Osteocyte (in vitro differentiated cells): ENCODE data around the gene BRS3. TPM values are rescaled to one million over a fixed set of nuclear protein-coding genes. Genes with fewer than 3 reads are reported as not detected.
"Not testable (repeated sequence)": the region's sequence is repeated elsewhere in the genome, so short reads cannot be mapped to it uniquely, and the experiment has no call there.

Experiments used
- DNase-seq: peaks from one replicate; pipeline ENCODE4 v3.0.0; 2021; ENCODE audit warnings: mixed read lengths; ENCODE audit not compliant: unreplicated experiment; ENCODE audit errors: extremely low spot score
- H3K27ac Mint-ChIP-seq: one replicate; pipeline ENCODE4 v1.8.0; 2021; ENCODE audit warnings: mild to moderate bottlenecking, mixed read lengths; ENCODE audit not compliant: unreplicated experiment
- H3K27me3 Mint-ChIP-seq: one replicate; pipeline ENCODE4 v1.8.0; 2021; ENCODE audit warnings: mixed read lengths; ENCODE audit not compliant: unreplicated experiment
- H3K36me3 Mint-ChIP-seq: one replicate; pipeline ENCODE4 v1.8.0; 2021; ENCODE audit warnings: mixed read lengths; ENCODE audit not compliant: unreplicated experiment
- H3K4me1 Mint-ChIP-seq: one replicate; pipeline ENCODE4 v1.8.0; 2021; ENCODE audit warnings: mixed read lengths; ENCODE audit not compliant: unreplicated experiment
- H3K4me3 Mint-ChIP-seq: one replicate; pipeline ENCODE4 v1.8.0; 2021; ENCODE audit warnings: mild to moderate bottlenecking, moderate library complexity, mixed read lengths; ENCODE audit not compliant: unreplicated experiment
- H3K9me3 Mint-ChIP-seq: one replicate; pipeline ENCODE4 v1.8.0; 2021; ENCODE audit warnings: mixed read lengths; ENCODE audit not compliant: unreplicated experiment
- CTCF ChIP-seq: fragments of 200-600 bp; sonication (generic); IDR thresholded peaks from 2 replicates; pipeline ENCODE4 v1.5.0; 2021; ENCODE audit warnings: antibody characterized with exemption, mild to moderate bottlenecking, moderate library complexity
- long read RNA-seq: library from polyadenylated mRNA; unstranded; transcript quantifications from one replicate; pipeline ENCODE4 v2.0.0, GENCODE V29; 2021
- total RNA-seq: library from RNA; stranded (reverse); gene quantifications from 2 replicates; pipeline ENCODE4 v1.2.1, GENCODE V29; 2021

The BRS3 gene
- total RNA-seq = not detected in 2 replicates
- long read RNA-seq = 0 reads

GRCh38 chrX:136487647-136488046 is at the start of gene BRS3:
Gene BRS3 (plus strand): TSS chrX:136487947. CDS start chrX:136488115, 168 bp downstream.
- no peaks in the 10 kb centered on the region for H3K9me3 Mint-ChIP-seq
- H3K4me1 Mint-ChIP-seq = no peaks in the 10 kb centered on the region
- TF ChIP-seq CTCF = no peak
- DNase-seq = no peak
- no peak within 1 kb of the TSS for H3K27ac Mint-ChIP-seq
- H3K36me3 Mint-ChIP-seq = no peaks in the 10 kb centered on the region
- H3K27me3 Mint-ChIP-seq = peaks cover 42% of the 10 kb centered on the region
- no peak within 1 kb of the TSS for H3K4me3 Mint-ChIP-seq

GRCh38 chrX:136438192-136438591 is 49.6 kb upstream of the BRS3 start:
- Mint-ChIP-seq H3K4me3 (no peak overlapping the region), H3K36me3 (no peaks in the 10 kb centered on the region), H3K9me3 (peaks cover 8% of the 10 kb centered on the region)

GRCh38 chrX:136445674-136446073 is 42.1 kb upstream of the BRS3 start:
- H3K27ac Mint-ChIP-seq, H3K9me3 Mint-ChIP-seq, H3K27me3 Mint-ChIP-seq, H3K36me3 Mint-ChIP-seq, DNase-seq, H3K4me3 Mint-ChIP-seq, H3K4me1 Mint-ChIP-seq: not testable (repeated sequence)

More at GRCh38 chrX:136438192-136438591, 49.6 kb upstream of the BRS3 start:
- H3K27ac Mint-ChIP-seq = no peak overlapping the region
- DNase-seq = no peak
- no peak for TF ChIP-seq CTCF
- H3K27me3 Mint-ChIP-seq = peaks cover 2% of the 10 kb centered on the region
- no peaks in the 10 kb centered on the region for H3K4me1 Mint-ChIP-seq

- Mint-ChIP-seq H3K36me3 (no peaks in the 10 kb centered on the region), H3K27ac (no peak overlapping the region), H3K27me3 (no peaks in the 10 kb centered on the region), H3K9me3 (no peaks in the 10 kb centered on the region), H3K4me1 (no peaks in the 10 kb centered on the region), H3K4me3 (no peak overlapping the region)
- TF ChIP-seq CTCF = no peak
- no peak for DNase-seq
These were observed 41.5 kb upstream of the BRS3 start for GRCh38 chrX:136446208-136446607.

- H3K4me3 Mint-ChIP-seq = no peak overlapping the region
- DNase-seq = no peak
- H3K27me3 Mint-ChIP-seq = no peaks in the 10 kb centered on the region
- H3K9me3 Mint-ChIP-seq = no peaks in the 10 kb centered on the region
- no peaks in the 10 kb centered on the region for H3K36me3 Mint-ChIP-seq
- no peak for TF ChIP-seq CTCF
- no peaks in the 10 kb centered on the region for H3K4me1 Mint-ChIP-seq
- H3K27ac Mint-ChIP-seq = no peak overlapping the region
These were observed 40.4 kb upstream of the BRS3 start for GRCh38 chrX:136447308-136447707.

- TF ChIP-seq CTCF = no peak
- Mint-ChIP-seq H3K4me3 (no peak overlapping the region), H3K27ac (no peak overlapping the region), H3K4me1 (no peaks in the 10 kb centered on the region), H3K36me3 (no peaks in the 10 kb centered on the region), H3K27me3 (no peaks in the 10 kb centered on the region), H3K9me3 (no peaks in the 10 kb centered on the region)
- DNase-seq = no peak
These were observed 39.8 kb upstream of the BRS3 start for GRCh38 chrX:136447968-136448367.
